HG03060 (cell line): Measurements from ENCODE around the gene ARX.

Source experiments
- ATAC-seq: cut with Tn5 transposase; IDR thresholded peaks from one replicate; pipeline ENCODE4 v1.9.1; 2021; ENCODE audit warnings: low read depth, moderate number of reproducible peaks; ENCODE audit not compliant: unreplicated experiment

The ARX gene

DNA sequence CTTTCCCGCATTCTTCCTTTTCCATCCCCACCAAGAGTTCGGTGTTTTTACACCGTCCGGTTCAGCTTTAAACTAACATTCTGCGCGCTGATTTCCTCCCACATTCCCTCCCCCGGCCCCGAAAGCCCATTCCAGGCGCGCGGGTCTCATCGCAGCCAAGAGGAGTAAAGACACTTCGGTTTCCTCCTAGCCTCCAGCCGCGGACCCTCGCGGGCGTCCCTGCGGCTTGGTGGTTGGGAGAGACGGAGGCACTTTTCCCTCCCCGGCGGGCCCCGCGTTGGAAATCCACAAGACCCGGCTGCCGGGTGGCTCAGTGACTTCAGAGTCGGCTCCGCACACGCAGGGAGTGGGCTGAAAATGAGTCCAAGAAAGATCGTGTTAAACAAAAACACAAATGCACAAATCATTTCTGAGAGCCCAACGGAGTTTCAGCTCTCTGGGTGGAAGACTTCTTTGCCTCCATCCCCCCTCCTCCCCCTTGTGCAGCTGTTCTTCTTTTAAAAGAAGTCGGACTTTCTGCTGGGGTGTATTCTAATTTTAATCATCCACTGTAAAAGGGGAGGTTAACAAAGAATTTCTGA, 2.0 kb upstream of the ARX start:
- no peak for ATAC-seq

GRCh38 chrX:25016938-25017598, 1.3 kb upstream of the ARX start:
- no peak for ATAC-seq

- ATAC-seq: no peak
Observed at GRCh38 chrX:25016361-25016671, 551 bp upstream of the ARX start.

GRCh38 chrX:25014366-25014838, 1.4 kb downstream of the ARX start:
- ATAC-seq: no peak

DNA sequence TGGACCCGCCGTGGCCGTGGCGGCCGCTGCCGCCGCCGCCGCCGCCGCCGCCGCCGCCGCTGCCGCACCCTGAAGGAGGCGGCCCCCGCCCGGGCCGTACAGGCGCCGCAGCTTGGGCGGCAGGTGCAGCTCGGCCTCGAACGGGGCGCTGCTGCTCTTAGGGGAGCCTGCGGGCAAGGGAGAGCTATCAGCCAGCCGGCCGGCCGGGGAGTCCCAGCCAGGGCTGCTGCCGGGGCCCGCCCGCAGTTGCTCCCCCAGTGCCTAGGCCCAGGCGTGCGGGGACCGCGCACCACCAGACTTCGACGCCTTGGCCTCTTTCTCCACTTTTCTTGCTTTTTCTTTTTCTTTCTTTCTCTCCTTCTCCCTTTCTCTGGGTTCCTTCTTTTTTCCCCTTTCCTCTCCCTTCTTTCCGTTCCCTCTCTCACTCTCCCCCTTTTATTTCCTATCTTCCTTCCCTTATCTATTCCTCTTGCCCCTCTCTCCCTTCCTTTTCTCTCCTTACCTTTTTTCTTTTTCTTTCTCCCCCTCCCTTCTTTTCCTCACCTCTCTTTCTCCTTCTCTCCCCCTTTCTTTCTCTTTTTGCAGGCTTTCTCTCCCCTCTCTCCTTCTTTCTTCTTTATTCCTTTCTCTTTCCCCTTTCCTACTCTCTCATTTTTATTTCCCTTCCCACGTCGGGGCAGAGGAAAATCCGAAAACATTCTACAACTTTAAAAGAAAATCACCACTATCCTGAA, 2.0 kb downstream of the ARX start:
- ATAC-seq: no peak

DNA sequence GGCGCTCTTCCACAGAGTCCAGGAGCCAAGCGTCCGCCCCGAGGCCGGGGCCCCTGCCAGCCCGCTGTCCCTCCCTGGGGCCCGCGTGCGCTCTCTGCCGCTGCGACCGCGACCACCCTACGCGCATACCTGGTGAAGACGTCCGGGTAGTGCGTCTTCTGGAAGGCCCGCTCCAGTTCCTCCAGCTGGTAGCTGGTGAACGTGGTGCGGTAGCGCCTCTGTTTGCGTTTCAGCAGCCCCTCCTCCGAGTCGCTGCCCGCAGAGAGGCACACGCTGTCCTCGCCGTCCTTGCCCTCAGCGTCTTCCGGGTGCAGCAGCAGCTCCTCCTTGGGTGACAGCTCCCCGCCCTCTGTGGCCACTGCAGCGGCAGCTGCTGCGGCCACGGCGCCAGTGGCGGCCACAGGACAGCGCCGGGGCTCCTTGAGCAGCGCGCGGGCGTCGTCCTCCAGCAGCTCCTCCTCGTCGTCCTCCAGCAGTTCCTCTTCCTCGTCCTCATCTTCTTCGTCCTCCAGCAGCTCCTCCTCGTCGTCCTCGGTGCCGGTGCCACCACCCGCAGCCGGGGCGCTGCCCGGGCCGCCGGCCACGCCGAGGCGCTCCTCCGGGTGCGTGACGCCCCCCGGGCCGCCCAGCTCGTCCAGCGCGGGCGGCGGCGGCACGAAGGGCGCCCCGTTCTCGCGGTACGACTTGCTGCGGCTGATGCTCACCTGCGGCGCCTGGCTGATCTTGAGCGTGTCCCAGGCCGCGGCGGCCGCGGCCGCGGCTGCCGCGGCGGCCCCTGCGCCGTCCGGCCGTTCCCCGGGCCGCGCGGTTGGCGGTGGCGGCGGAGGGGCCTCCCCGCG, 2.8 kb downstream of the ARX start:
- ATAC-seq: no peak

- ATAC-seq: no peak
Observed at GRCh38 chrX:25012433-25012735, 3.4 kb downstream of the ARX start.

DNA sequence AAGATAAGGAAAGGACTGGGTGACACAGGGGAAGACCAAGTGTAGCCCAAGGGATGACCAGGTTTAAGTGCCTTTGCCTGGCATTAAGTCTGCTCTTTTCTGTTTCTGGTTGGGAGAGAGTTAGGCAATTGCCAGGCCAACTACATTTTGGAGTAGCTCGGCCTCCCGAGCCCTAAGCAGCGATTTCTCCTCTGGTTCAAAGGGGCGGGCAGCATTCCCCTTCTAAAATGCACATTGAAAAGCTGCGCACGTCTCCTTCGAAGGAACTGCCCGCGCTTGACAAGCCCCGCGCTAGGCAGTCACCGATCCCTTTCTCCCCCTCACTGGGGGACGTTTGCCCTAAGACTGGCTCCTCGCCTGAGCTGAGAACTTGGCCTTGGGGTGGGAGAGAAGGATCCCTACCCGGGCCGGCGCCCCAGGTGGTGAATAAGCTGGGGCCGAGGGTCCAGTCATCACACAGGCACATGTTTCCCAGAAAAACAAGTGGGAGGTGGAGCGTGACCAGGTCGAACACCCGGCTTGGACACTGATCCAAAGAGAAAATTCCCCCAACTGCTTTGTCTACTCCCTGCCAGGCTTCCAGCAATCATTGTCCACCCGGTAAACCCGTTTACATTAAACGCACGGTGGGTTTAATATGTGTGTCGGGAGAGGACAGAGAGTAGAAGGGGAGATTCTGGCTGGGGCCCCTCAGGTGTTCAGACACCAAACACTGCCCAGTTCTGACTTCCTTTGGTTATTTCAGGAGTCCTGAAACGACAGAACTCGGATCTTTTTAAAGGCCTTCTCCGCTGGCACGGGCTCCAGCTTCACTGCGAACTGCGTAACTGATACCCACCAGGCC, 4.0 kb downstream of the ARX start:
- ATAC-seq: no peak

DNA sequence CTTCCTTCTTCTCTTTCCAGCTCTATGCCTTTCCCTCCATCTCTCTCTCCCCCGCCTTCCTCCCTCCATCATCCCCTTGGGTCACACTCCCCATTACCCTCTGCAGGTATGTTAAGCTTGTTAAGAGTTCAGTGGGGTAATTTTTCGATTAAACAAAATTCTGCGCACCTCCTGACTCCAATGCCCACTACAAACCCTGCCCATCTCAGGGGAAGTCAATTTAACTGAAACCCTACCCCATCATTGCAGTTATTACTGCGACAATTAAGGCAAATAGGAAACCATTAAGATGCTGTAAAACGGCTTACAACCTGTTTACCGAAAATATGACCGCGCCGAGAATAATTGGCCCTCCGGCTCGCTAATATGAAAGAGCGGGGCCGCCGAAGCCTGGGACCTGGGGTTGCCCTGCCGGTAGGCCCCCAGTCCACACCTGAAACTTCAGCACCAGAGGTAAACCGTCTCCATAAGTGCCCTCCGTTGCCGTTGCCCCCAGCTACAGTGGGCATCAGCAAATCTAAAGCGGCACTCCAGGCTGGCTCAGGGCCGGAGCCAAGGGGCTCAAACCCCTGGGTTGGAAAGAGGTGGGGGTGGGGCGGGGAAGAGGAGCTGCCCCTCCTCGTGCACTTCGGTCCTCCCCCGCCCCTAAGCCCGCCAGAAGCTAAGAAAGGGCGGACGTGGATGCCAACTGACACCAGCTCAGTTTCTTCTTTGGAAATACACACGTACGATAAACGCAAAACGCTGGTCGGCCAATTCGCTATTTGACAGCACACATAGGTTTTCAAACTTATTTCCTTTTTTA, 4.8 kb downstream of the ARX start:
- no peak for ATAC-seq

DNA sequence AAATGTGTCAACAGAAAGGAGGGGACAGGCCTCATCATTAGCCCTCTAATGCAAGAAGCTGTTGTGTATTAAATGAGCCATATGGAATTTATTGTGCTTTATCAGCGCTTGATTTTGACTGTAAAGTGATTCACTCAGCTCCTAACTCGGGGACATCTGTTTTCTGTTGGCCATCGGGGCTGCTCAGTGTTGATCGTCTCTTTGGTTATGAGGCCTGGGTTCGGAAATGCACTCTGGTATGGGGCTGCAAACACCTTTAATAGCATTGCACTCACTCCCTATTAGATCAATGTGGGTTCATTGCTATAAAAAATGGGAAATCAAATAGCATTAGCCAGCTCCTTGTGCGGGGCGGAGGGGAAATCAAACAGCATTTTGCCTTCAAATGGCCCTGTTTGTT, 6.4 kb downstream of the ARX start:
- no peak for ATAC-seq

- no peak for ATAC-seq
Observed at GRCh38 chrX:25007059-25008053, 8.4 kb downstream of the ARX start.

DNA sequence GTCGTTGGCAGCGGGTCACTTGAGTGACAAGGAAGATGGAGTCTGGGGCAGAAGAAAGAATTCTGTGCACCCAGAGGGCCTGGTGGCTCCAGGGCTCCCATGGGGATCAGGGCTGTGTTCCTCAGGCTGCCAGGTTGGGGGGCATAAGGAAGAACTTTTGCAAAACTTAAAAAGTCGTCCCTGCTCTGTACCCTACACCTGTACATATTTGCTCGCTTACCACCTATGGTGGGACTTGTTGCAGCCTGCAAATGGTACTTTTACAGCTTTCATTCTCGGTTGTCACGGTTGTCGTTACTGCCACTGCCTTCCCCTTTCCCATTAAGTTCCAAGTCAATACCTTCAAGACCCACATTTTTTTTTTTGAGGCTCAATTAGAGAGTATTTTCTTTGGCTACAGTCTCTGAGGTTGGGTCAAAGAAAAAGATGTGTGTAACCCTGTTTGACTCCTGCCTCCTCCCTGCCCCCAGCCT, 9.1 kb downstream of the ARX start:
- ATAC-seq: no peak

- ATAC-seq: no peak
Observed at GRCh38 chrX:25005382-25006185, 10.2 kb downstream of the ARX start.

GRCh38 chrX:25005034-25005381, 10.8 kb downstream of the ARX start:
- ATAC-seq: no peak

GRCh38 chrX:25004485-25005032, 11.2 kb downstream of the ARX start:
- no peak for ATAC-seq

DNA sequence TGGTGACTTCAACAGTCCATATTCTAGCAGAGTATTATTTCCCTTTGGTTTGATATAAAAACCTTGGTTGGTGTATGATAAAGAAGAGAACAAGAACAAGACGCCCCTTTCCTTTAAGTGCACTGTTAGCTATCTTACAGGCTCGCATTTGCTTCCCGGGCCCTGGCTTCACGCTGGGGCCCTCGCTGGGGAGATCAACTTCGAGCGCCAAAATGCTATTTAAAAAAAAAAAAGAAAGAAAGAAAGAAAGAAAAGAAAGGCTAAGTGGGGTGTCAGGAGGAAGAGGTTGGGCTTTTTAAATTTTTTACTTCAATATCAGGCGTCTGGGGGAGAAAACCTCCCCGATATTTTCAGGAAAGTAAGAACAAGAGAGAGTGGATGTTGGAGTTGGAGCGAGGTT, 11.7 kb downstream of the ARX start:
- ATAC-seq: no peak

DNA sequence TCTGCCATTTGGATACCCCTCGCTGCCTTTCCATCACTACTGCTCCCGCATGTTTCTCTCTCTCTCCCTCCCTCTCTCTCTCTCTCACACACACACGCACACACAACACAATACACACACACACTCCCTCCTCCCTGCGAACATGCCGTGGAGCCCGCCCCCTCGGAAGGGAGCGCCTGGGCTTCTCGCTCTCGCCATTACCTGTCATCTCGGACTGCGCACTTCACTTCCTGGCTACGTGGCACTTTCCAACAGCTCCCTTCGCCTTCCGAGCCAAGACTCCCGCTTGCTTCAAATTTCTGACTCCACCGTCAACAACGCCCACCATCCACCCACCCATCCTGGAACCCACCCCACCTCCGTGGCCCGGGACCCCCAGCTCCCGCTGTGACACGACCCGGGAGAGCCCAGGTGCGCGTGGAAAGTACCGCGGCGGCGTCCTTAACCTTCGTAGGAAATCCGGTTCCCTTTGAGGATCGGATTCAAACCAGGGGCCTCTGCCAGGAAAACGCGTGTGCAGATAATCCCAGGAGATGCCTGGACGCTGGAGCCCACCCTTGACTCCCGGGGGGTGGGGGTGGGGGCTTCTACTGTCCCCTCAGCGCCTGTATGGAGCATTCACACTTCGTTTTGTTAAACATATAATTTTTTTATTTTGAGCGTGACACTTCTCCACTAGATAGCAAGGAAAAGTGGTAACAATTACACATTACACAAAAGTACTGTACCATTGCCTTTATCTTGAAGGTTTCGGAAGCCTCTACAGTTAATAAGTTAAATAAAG, 12.5 kb downstream of the ARX start:
- no peak for ATAC-seq
